Activated CD8-positive, alpha-beta memory T cell treated with anti-CD3 and anti-CD28 coated beads, Interleukin-2, amount 50 U/mL, for 48 hours (primary cell): ENCODE data around the gene CCDC136.

ENCODE experiments used
- DNase-seq: peaks from one replicate; pipeline ENCODE4 v3.0.0-alpha.2; 2020

Gene CCDC136

DNA sequence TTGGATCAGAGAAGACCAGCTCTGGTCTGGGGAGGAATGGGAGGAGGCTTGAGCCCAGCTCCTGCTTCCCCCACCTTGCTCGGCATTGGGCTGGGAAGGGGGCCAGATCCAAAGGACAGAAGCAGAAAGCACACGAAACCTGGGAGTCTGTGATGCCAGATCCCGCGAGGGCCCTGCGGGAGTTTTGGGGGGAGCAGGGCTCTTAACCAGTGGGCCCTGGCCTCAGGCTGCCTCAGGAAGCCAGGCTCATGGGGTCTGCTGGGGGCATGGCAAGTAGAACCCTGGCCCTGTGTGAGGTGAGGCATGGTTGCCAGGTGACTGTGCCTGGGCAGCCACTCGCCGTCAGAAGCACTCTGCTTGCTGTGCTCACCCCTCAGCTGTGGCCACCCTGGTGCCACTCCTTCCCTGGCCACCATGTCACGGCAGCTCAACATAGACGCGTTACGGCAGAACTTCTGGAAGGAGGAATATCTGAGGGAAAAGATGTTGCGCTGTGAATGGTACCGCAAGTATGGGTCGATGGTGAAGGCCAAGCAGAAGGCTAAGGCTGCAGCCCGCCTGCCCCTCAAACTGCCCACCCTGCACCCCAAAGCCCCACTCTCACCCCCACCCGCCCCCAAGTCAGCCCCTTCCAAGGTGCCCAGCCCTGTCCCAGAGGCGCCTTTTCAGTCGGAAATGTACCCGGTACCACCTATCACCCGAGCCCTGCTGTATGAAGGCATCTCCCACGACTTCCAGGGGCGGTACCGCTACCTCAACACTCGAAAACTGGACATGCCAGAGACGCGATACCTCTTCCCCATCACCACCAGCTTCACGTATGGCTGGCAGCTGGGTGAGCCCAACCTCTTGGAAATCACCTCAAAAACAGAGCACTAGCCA is 74.5 kb downstream of the CCDC136 start:
- no peak for DNase-seq

DNA sequence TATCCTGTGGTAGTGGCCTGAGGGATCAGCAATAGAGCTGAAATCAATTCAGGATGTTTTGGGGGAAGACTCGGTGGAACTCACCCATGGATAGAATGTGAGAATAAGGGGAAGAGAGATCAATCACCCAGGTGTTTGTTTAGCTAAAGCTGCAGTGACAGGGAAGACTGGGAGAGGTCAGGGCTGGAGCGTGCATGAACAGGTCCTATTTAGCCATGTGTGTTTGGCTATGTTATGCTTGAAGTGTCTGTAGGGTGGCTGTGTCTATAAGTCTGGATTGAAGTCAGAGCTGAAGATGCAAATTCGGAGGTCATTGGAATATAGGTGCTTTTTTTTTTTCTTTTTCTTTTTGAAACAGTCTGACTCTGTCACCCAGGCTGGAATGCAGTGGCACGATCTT is 75.5 kb downstream of the CCDC136 start:
- no peak for DNase-seq

DNA sequence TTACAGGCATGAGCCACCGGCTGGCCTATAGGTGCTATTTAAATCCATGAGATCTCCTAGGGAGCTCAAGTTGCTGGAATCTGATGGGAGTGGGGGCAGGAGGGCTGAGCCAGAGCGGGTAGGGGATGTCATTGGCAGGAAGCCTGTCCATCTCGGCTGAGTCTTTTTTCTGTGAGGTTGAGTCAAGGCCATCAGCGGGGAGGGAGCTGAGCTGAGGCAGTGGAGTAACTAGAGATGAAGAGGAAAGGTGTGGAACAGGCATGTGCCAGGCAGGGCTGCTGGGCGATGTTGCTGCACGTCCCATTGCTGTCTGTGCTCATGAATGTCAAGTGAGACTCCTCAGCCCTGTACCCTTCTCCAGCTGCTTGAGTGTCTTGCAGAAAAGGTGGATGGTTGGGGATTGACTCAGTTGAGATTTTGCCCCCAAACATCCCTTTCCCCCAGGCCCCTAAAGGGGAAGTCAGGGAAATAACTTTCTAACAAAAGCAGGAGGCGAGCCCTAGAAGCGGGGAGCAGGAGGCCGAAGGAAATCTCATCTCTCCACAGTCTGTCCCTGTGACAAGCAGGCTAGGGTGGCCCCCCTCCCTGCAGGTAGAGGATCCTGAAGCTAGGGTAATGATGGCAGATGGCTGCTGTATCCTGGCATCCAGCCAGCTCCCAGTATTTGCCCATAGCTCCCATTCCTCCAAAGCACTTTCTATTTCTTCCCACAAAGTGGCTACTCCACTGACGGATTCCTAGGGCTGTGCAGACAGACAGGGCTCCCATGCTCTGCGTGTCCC is 76.3 kb downstream of the CCDC136 start:
- no peak for DNase-seq

DNA sequence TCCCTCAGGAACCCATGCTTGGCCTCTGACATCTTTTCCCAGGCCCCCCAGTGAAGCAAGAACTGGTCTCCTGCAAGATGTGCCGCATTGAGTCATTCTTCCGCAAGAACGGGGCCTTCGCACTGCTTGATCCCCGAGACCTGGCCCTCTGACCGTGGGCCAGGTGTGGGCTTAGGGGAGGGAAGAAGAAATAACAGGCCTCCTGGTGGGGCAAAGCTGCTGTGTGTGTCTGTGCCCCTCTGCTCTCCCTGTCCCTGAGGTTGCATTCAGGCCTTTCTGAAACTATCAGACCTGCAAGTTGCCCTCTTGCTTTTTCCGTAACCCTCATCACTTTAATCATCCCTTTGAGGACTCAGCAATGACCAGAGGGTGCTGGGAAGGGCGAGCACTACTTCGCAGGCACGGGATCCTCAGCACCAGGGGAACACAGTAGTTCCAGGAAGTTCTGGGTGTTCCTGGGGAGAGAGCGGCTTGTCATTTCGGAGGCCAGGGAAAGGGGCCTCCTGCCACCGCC is 76.9 kb downstream of the CCDC136 start:
- DNase-seq = no peak

DNA sequence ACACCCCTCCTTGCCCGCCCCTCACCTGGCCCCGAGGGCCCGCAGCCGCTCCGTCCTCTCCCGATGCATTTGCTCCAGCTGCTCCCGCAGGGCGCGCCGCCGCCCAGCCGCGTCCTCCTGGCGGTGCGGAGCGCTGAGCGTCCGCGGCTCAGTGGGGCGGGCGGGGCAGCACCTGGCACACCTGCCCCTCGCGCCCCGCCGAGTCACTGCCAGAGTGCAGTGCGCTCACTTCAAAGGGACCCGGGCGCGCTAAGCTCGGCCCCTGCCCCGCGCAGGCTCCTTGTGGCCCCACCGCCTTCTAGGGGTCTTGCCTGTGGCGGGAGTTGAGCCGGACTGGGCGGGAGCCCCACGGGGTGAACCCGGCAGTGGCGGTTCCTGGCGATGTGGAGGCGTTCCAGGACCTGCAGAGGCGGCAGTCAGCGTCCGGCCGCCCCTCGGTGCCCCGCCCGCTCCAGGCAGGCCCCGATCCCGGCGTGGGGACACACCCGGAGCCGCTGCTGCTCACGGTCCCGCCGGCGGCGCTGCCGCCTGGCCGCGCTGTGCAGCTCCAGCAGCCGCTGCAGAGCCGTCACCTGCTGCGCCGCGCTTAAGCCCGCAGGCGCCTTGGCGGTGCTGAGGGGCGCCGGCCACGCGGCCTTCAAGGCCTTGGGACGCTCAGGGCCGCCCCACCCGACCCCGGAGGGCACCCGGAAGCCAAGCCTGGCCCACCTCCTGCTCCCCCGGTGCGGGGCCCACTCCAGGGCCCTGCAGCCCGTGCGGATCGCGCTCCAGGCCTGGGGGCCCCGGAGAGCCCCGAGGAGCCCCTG is 77.6 kb downstream of the CCDC136 start:
- peak; percentile 75 for DNase-seq

DNA sequence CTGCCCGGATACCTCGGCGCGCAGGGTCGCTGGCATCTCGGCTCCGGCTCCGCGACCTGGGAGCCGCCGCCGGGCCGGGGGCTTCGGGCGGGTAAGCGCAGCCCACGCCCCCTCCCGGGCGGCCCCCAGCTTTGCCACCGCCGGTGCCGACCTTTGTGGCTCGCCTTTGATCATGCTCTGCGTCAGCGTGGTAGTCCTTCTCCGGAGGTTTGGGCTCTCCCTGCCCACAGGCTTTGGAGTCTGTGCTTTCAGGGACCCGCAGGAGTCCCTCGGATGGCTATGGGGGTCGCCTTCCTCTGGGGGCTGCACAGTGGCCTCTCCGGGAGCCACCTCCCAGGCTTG is 78.1 kb downstream of the CCDC136 start:
- no peak for DNase-seq

DNA sequence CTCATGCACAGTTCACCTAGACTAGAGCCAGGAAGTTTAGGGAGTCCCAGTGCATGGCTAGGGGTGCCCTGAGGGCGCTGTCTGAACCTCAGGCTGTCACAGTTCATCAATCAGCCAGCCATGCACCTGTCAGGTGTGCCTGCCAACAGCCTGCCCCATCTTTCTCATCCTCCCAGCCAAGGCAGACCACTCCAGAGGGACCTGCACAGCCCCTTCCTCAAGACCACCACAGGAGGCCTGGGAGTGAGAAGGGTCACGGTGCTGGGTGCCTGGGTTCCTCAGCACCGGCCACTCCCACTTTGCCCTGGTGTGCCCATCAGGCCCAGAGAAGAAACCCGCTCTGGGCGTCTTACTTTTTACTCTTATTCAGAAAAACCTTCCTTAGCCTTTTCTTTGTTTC is 79.3 kb downstream of the CCDC136 start:
- no peak for DNase-seq
